Activated T-cell treated with anti-CD3 and anti-CD28 coated beads for 48 hours (primary cell): ENCODE results near the gene NAP1L1.

Source experiments
- DNase-seq: peaks from one replicate; pipeline ENCODE4 v3.0.0-alpha.2; 2020; ENCODE audit warnings: low read depth

NAP1L1 gene

GRCh38 chr12:76084863-76085519 is 506 bp upstream of the NAP1L1 start:
- no peak for DNase-seq

GRCh38 chr12:76083246-76083903 is 1.1 kb downstream of the NAP1L1 start:
- DNase-seq, result no peak

- no peak for DNase-seq
These were observed 2.6 kb downstream of the NAP1L1 start for GRCh38 chr12:76081909-76082308.

- no peak for DNase-seq
These were observed 3.6 kb downstream of the NAP1L1 start for GRCh38 chr12:76080729-76081415.

GRCh38 chr12:76080017-76080728 is 4.3 kb downstream of the NAP1L1 start:
- no peak for DNase-seq

GRCh38 chr12:76078748-76079147 is 5.7 kb downstream of the NAP1L1 start:
- no peak for DNase-seq

- no peak for DNase-seq
These were observed 9.0 kb downstream of the NAP1L1 start for GRCh38 chr12:76075448-76075847.

GRCh38 chr12:76074701-76075336 is 9.7 kb downstream of the NAP1L1 start:
- DNase-seq, result no peak

- DNase-seq, result no peak
These were observed 10.9 kb downstream of the NAP1L1 start for GRCh38 chr12:76073561-76073960.

GRCh38 chr12:76072568-76072967 is 11.9 kb downstream of the NAP1L1 start:
- no peak for DNase-seq

- DNase-seq, result no peak
These were observed 15.1 kb downstream of the NAP1L1 start for GRCh38 chr12:76069339-76069738.

- DNase-seq, result no peak
These were observed 18.6 kb downstream of the NAP1L1 start for GRCh38 chr12:76065917-76066316.

GRCh38 chr12:76064904-76065303 is 19.6 kb downstream of the NAP1L1 start:
- no peak for DNase-seq

GRCh38 chr12:76060111-76060510 is 24.4 kb downstream of the NAP1L1 start:
- no peak for DNase-seq

GRCh38 chr12:76057326-76057725 is 27.2 kb downstream of the NAP1L1 start:
- DNase-seq, result no peak

- no peak for DNase-seq
These were observed 29.1 kb downstream of the NAP1L1 start for GRCh38 chr12:76055393-76055792.

GRCh38 chr12:76049575-76050251 is 34.8 kb downstream of the NAP1L1 start:
- no peak for DNase-seq

GRCh38 chr12:76047742-76048141 is 36.7 kb downstream of the NAP1L1 start:
- DNase-seq, result no peak

GRCh38 chr12:76047060-76047459 is 37.4 kb downstream of the NAP1L1 start:
- no peak for DNase-seq

- DNase-seq, result no peak
These were observed 41.1 kb downstream of the NAP1L1 start for GRCh38 chr12:76043377-76043776.

- no peak for DNase-seq
These were observed 42.3 kb downstream of the NAP1L1 start for GRCh38 chr12:76042147-76042546.

GRCh38 chr12:76041406-76041805 is 43.1 kb downstream of the NAP1L1 start:
- no peak for DNase-seq
